MM.1S (cell line): Measurements from ENCODE around the gene TAS2R38.

Source experiments
- CTCF ChIP-seq: fragments of 300-600 bp; sonication (generic); IDR thresholded peaks from 2 replicates; pipeline ENCODE4 v1.5.1; 2016; ENCODE audit warnings: antibody characterized with exemption, low read length, mixed read lengths
- EZH2 ChIP-seq: fragments of 300-600 bp; sonication (generic); optimal IDR thresholded peaks from 2 replicates; pipeline ENCODE3; 2017; ENCODE audit warnings: low read depth, mild to moderate bottlenecking, antibody characterized with exemption, low read length, mixed read lengths

- TF ChIP-seq CTCF, result no peak
- TF ChIP-seq EZH2, result no peak
Measured at GRCh38 chr7:142002179-142002578, 28.6 kb upstream of the TAS2R38 start.
